K562 (cell line): ENCODE data around the gene RAB3GAP2. TPM values are rescaled to one million over a fixed set of nuclear protein-coding genes. Genes with fewer than 3 reads are reported as not detected.

Experiments used
- ATF1 ChIP-seq, 2 experiments: fragments of 450-650 bp in 1 of 2; IDR thresholded peaks; 2 replicates each; pipeline ENCODE4 v1.6.1; 2016; ENCODE audit warnings: missing compliant biosample characterization in 1 of 2, missing genetic modification characterization in 1 of 2
- ATF4 ChIP-seq: fragments of 450-650 bp; formaldehyde crosslinking; IDR thresholded peaks from 2 replicates; pipeline ENCODE4 v1.4.0; 2022; ENCODE audit warnings: mild to moderate bottlenecking, moderate library complexity
- CBFA2T3 ChIP-seq: fragments of 450-650 bp; IDR thresholded peaks from 2 replicates; pipeline ENCODE4 v1.6.1; 2017
- CBFB ChIP-seq: sonication (generic); formaldehyde crosslinking; IDR thresholded peaks from 2 replicates; pipeline ENCODE4 v1.4.0; 2020; ENCODE audit warnings: mild to moderate bottlenecking, missing genetic modification reagents
- CEBPG ChIP-seq, 3 experiments: fragments of 200-800 bp in 1 of 3; sonication (Bioruptor generic) in 1 of 3; sonication (generic) in 1 of 3; formaldehyde crosslinking in 1 of 3; IDR thresholded peaks in 2 of 3; conservative IDR thresholded peaks in 1 of 3; 2 replicates each; pipeline versions ENCODE4 v1.6.1 to v1.8.0; 2016 to 2022; ENCODE audit warnings: missing compliant biosample characterization in 2 of 3, missing genetic modification characterization in 2 of 3, mild to moderate bottlenecking in 1 of 3, missing genetic modification reagents in 1 of 3
- FOXO4 ChIP-seq: fragments of 450-650 bp; formaldehyde crosslinking; IDR thresholded peaks from 2 replicates; pipeline ENCODE4 v1.4.0; 2020; ENCODE audit warnings: mild to moderate bottlenecking, moderate library complexity
- GABPA ChIP-seq: fragments of 200-800 bp; sonication (Bioruptor generic); conservative IDR thresholded peaks from 2 replicates; pipeline ENCODE4 v1.6.1; 2016; ENCODE audit warnings: low read depth, missing genetic modification characterization, missing compliant biosample characterization
- GMEB1 ChIP-seq: fragments of 250-450 bp; sonication (Bioruptor Pico); IDR thresholded peaks from 2 replicates; pipeline ENCODE4 v1.4.0; 2020; ENCODE audit warnings: mild to moderate bottlenecking
- HDAC2 ChIP-seq: fragments of 450-650 bp; IDR thresholded peaks from 2 replicates; pipeline ENCODE4 v1.6.1; 2016; ENCODE audit warnings: mild to moderate bottlenecking
- NR2C2 ChIP-seq, 2 experiments: fragments of 200-800 bp in 1 of 2; sonication (Bioruptor generic) in 1 of 2; sonication (generic) in 1 of 2; formaldehyde crosslinking in 1 of 2; IDR thresholded peaks; 2 replicates each; pipeline versions ENCODE4 v1.6.1 to v1.8.0; 2016 to 2022; ENCODE audit warnings: mild to moderate bottlenecking in 1 of 2, missing compliant biosample characterization in 1 of 2, missing genetic modification characterization in 1 of 2, missing genetic modification reagents in 1 of 2
- RAD21 ChIP-seq, 2 experiments: fragments of 250-450 bp in 1 of 2; fragments of 450-650 bp in 1 of 2; sonication (Bioruptor Pico) in 1 of 2; formaldehyde crosslinking in 1 of 2; IDR thresholded peaks in 1 of 2; conservative IDR thresholded peaks in 1 of 2; 2 replicates each; pipeline versions ENCODE4 v1.4.0 to v1.8.0; 2020 to 2022; ENCODE audit warnings: mild to moderate bottlenecking in 2 of 2, moderate library complexity in 1 of 2
- SPI1 ChIP-seq: IDR thresholded peaks from 2 replicates; pipeline ENCODE4 v1.6.1; 2011; ENCODE audit warnings: low read depth, low read length, control low read depth, borderline replicate concordance
- TEAD4 ChIP-seq, 2 experiments: sonication (generic) in 1 of 2; formaldehyde crosslinking in 1 of 2; IDR thresholded peaks; 2 replicates each; pipeline versions ENCODE4 v1.6.1 to v1.8.0; 2012 to 2022; ENCODE audit warnings: borderline replicate concordance in 1 of 2, inconsistent platforms in 1 of 2, low read length in 1 of 2, mild to moderate bottlenecking in 1 of 2, missing genetic modification reagents in 1 of 2
- TRIM24 ChIP-seq, 2 experiments: fragments of 450-650 bp; IDR thresholded peaks; 2 replicates each; pipeline ENCODE4 v1.6.1; 2016
- ZBTB17 ChIP-seq: fragments of 450-650 bp; formaldehyde crosslinking; IDR thresholded peaks from 2 replicates; pipeline ENCODE4 v1.4.0; 2020; ENCODE audit warnings: mild to moderate bottlenecking
- ZNF175 ChIP-seq: fragments of 200-800 bp; sonication (Bioruptor generic); IDR thresholded peaks from 2 replicates; pipeline ENCODE4 v1.6.1; 2016; ENCODE audit warnings: low read depth, mild to moderate bottlenecking, missing genetic modification characterization, missing compliant biosample characterization
- ZNF707 ChIP-seq: fragments of 250-450 bp; sonication (Bioruptor Pico); conservative IDR thresholded peaks from 2 replicates; pipeline ENCODE4 v1.8.0; 2022; ENCODE audit warnings: inconsistent platforms, mild to moderate bottlenecking, moderate library complexity
- polyA plus RNA-seq, 8 experiments: library from polyadenylated mRNA; depleted of rRNA in 4 of 8; stranded (reverse) in 5 of 8; unstranded in 3 of 8; fragments of >200 nt; fragmentation: Nextera tagmentation in 2 of 8; fragmentation: Illumina TruSeq in 1 of 8; extraction: Ambion mirVana in 2 of 8; extraction: Trizol in 1 of 8; gene quantifications; 2 replicates each; pipeline versions ENCODE4 v1.2.1 to v1.2.3, GENCODE V29; 2011 to 2014; ENCODE audit warnings: inconsistent platforms in 1 of 8, missing spikeins in 1 of 8
- total RNA-seq, 7 experiments: library from RNA; depleted of rRNA in 6 of 7; stranded (reverse); fragments of >200 nt in 6 of 7; fragmentation: Illumina TruSeq in 2 of 7; extraction: Trizol in 2 of 7; gene quantifications; 2 replicates each; pipeline versions ENCODE4 v1.2.1 to v1.2.3, GENCODE V29; 2011 to 2021; ENCODE audit warnings: low replicate concordance in 1 of 7
- TF ChIP-seq, protein P1 (sequence below): fragments of 450-650 bp; formaldehyde crosslinking; IDR thresholded peaks from 2 replicates; pipeline ENCODE4 v1.4.0; 2020; ENCODE audit warnings: mild to moderate bottlenecking, moderate library complexity

RAB3GAP2 gene
- total and polyA plus RNA-seq, 9 of the 15 experiments (the other 6 are each of a cell fraction or from before 2014, with no cell fraction given): 14.1 to 69.1 (median 32.2) TPM

DNA sequence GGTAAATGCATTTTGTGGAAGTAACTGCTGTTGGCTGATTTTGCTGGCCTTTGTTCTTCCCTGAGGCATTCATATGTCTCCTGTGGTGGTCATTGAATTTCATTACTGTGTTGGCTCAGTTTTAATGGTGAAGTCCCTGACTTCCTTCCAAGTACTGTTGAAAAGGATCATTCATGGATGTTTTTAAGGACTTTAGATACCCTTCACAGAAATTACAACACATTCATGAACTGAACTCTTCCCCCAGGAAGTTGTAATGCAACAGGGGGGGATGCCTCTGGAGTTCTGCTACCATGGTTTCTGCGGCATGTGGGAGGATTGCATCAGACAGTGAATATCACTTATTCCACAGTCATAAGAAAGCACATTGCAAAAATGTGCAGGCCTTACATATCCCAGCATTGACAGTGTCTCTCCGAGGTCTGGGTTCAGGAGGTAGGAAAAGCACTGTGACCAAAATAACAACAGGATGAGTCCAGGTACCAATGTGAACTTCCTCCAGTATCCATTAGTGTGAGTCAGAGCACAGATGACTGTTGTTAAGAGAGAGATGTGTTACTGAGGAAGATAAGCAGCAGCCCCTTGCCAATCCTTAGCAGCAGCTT is 2.1 kb upstream of the RAB3GAP2 start (continued):
- TF ChIP-seq RAD21 (CRISPR knock-in tag; conservative IDR thresholded peaks at IDR 0.05 in 1 of 2, IDR thresholded peaks at IDR 0.05 in 1 of 2) (0 out of 4 replicates have a peak, but pooled peaks of 1 of the 2 experiments have one; percentile 18), HDAC2 (peak; percentile 39; the same call in 1 of the 2 replicates), TRIM24 (IDR thresholded peaks at IDR 0.05) (peak; percentile 80 to 84), ZNF175 (CRISPR knock-in tag) (peak; percentile 82), ATF1 (CRISPR knock-in tag; IDR thresholded peaks at IDR 0.05) (no peak), ATF1 (tag; IDR thresholded peaks at IDR 0.05) (0 out of 2 replicates have a peak, but pooled peaks have one; percentile 26), CBFB (CRISPR knock-in tag) (no peak), ATF4 (CRISPR knock-in tag) (peak; percentile 93), TEAD4 (IDR thresholded peaks at IDR 0.05; ENCODE audit: low read length) (0 out of 2 replicates have a peak, but pooled peaks have one; percentile 13), TEAD4 (CRISPR knock-in tag; IDR thresholded peaks at IDR 0.05; ENCODE audit: borderline replicate concordance) (no peak), CEBPG (CRISPR knock-in tag; IDR thresholded peaks at IDR 0.05) (peak; percentile 91), CEBPG (tag; conservative IDR thresholded peaks at IDR 0.05 in 1 of 2, IDR thresholded peaks at IDR 0.05 in 1 of 2) (peak; percentile 59 to 96), ZBTB17 (CRISPR knock-in tag) (0 out of 2 replicates have a peak, but pooled peaks have one; percentile 42), SPI1 (no peak), FOXO4 (CRISPR knock-in tag) (0 out of 2 replicates have a peak, but pooled peaks have one; percentile 15), CBFA2T3 (peak; percentile 51), GMEB1 (peak; percentile 37; the same call in 1 of the 2 replicates), NR2C2 (CRISPR knock-in tag; IDR thresholded peaks at IDR 0.05) (no peak), NR2C2 (tag; IDR thresholded peaks at IDR 0.05) (peak; percentile 43; the same call in 1 of the 2 replicates), ZNF707 (CRISPR knock-in tag) (no peak), GABPA (peak; percentile 70)
- TF ChIP-seq, protein P1, sequence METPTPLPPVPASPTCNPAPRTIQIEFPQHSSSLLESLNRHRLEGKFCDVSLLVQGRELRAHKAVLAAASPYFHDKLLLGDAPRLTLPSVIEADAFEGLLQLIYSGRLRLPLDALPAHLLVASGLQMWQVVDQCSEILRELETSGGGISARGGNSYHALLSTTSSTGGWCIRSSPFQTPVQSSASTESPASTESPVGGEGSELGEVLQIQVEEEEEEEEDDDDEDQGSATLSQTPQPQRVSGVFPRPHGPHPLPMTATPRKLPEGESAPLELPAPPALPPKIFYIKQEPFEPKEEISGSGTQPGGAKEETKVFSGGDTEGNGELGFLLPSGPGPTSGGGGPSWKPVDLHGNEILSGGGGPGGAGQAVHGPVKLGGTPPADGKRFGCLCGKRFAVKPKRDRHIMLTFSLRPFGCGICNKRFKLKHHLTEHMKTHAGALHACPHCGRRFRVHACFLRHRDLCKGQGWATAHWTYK (CRISPR knock-in tag): peak; percentile 61; the same call in 1 of the 2 replicates
